SK-N-MC (cell line): ENCODE data around the gene PCBP3.

Source experiments
- EZH2 ChIP-seq: fragments of 200-600 bp; sonication (generic); IDR thresholded peaks from one replicate; pipeline ENCODE4 v1.6.1; 2017; ENCODE audit warnings: antibody characterized with exemption
- POLR2AphosphoS5 ChIP-seq: IDR thresholded peaks from 2 replicates; pipeline ENCODE4 v1.6.1; 2012; ENCODE audit warnings: mild to moderate bottlenecking, low read depth, low read length, borderline replicate concordance

GRCh38 chr21:45767071-45768006 is 123.8 kb downstream of the PCBP3 start:
- TF ChIP-seq EZH2 (no peak), POLR2AphosphoS5 (no peak)
